H4 (cell line): ENCODE measurements around the gene FREM1. TPM values are rescaled to one million over a fixed set of nuclear protein-coding genes. Genes with fewer than 3 reads are reported as not detected.

Experiments
- DNase-seq: peaks from one replicate; pipeline ENCODE4 v3.0.0-alpha.2; 2015; ENCODE audit warnings: low spot score
- total RNA-seq: library from RNA; depleted of rRNA; stranded (reverse); fragments of >200 nt; shearing (Covaris generic); gene quantifications from 2 replicates; pipeline ENCODE4 v1.2.3, GENCODE V29; 2014

Gene FREM1
- total RNA-seq, 1 experiment from 2014 or later, result 0.19 TPM

DNA sequence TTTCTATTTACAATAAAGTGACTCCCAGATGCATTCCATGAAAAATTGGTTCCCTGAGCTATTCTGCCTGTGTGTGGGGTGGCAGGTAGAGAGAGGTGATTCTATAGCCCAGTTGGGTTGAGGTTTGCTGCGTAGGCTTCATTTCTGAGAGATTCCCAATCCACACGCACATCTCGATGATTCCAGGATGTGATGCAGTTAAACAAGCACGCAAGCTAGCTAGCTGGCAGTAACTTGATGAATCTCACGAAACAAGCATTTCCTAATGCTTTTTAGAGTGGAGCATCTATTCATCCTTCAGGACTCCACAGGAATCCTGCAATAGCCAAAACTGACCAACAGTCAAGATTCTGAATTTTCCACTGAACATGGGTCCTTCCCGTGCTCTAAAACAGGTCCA lies 143.9 kb downstream of the FREM1 start:
- no peak for DNase-seq

DNA sequence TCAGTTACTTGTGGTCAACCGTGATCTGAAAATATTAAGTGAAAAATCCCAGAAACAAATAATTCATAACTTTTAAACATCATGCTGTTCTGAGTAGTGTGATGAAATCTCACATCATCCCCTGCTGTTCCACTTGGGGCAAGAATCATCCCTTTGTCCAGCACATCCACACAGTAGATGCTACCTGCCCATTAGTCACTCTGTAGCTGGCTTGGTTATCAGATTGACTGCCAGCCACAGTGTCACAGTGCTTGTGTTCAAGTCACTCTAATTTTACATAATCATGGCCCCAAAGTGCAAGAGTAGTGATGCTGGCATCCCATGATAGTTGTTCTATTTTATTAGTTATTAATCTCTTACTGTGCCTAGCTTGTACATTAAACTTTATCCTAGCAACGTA lies 148.6 kb downstream of the FREM1 start:
- DNase-seq, result no peak

DNA sequence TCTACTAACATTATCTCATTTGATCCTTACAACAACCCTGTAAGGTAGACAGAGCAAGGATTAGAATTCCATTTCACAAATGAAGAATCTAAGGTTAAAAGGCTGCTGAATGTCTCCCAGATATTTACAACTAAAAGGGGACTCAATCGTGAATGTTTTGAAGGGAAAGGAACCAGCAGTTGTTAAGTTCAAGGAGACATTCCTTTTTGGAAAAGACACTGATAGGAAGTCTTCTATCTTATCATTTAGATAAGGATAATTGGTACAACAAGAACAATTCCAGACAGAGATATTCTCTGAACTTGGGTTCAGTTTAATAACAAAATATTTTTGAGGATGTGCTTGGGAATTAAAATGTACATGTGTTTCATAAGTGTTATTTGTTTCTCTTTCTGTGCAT lies 150.2 kb downstream of the FREM1 start:
- no peak for DNase-seq

DNA sequence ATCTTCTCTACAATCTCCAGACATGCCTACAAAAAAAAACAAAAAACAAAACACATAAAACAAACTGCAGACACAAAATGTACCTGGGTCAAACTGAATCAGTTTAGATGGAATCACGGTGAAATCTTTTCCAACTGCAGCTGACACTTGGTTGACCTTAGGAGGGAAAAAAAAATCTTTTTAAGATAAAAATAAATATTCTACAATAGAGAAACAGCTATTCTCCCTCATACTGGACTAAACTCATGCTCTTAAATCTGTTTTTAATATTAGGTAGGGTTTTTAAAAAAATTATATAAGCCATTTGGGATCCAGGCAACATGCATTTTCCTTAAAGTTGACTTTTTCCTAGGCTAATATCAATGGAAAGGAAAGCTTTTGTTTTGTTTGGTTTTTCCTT lies 153.9 kb downstream of the FREM1 start:
- DNase-seq, result no peak

DNA sequence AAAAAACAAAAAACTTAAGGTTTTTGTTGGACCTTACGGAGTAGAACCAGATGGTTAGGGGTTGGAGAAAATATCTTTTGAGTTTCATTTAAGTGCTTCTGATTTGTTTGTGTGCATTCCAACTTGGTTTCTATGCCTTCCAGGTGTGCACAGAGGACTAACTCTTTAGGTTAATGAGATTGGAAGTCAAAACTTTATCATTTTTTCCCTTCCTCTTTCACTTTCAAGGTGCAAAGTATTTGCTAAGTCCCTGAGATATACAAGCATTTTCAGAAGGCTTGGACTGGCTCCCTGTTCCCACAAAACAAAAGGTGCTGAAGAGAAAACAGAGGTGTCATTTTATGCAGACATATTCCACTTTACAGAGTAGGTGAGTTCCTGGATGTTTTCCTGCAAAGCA lies 157.4 kb downstream of the FREM1 start:
- DNase-seq, result no peak

DNA sequence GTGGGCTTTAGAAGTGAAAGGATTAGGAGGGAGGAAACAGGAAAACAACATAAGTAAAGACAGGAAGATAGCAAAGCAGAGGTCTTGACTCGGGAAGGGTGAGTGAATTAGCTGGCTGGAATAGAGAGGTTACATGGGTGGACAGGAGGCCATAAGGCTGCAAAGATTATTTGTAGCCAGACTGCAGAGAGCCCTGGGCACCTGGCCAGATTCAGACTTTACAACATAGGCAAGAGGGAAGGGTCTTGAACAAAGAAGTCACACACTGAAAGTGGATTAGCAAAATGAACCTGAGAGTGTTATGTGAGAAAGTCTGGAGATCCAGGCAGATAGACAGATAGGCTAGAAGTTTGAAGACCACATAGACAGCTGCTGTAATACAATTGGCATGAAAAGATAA lies 158.0 kb downstream of the FREM1 start:
- no peak for DNase-seq

DNA sequence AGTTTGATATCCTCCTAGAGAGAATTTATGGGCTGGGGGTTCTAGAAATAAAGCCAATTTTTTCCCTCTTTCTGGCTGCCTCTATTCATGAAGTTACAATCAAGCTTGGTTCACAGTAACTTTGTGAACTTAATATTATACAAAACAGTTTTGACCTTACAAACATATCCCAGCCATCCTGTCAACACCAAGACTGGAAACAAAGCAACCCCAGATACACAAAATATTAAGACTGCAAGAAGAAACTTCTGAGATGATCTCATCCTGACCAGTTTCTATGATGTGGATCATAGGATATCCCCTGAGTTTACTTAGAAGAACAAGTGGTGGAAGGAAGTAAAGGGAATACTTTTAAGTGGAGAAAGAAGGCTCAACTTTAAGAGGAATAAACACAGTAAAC lies 159.4 kb downstream of the FREM1 start:
- DNase-seq, result no peak

DNA sequence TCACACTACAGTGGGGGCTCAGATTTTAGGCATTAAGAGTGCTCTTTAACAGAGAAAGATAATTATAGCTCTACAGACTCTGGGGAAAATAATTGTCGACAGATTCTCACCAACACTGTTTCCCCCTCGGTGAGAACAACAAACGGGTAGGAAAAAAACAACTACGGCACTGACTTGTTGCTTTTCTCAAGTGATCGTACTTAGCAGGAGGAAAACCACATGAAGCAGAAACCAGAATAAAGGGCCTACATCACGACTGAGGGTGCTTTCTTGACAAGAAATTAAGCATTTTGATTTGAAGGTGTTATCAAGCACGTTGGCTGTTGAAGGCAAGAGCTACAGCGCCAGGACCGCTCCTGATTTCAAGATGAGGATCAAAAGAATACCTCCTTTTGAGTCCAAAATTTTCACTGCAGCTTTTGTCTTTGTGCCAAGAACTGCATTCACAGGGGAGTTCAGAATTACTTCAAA lies 160.5 kb downstream of the FREM1 start:
- DNase-seq, result no peak

DNA sequence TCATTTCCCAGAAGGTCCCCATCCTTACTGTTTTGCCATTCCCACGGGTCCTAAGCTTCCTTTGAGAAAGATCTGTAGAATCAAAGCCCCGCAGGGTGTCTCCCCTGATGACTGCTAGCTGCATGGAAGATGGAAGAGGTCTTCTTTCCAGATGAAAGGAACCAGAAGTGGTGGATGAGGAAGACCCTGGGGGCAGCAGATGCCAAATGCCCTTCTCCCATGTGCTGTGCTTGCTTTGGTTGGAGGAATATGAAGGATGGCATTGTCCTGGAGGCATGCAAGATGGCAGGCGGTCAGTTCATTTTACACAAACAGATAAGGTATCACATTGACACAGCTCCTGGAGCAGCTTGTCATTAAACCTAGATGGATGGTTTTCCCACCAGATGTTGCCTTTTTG lies 161.9 kb downstream of the FREM1 start:
- DNase-seq, result no peak

DNA sequence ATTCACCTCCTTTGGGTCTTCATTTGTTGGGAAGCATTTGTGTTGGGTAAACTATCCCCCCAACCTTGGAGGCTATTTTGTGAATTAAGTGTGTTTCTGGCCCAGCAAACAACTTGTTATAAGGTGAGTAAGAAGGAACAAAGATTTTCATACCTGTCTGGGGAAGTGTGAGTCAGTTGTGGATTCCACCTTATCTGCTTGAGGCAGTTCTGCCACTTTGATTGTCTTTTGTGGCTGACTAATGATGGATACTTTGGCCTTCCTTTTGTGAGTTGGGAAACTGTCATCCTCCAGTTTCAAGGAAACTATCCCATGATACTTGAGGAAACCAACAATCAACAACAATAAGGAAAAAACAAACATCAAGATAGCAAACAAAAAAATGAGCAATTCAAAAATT lies 163.1 kb downstream of the FREM1 start:
- DNase-seq, result no peak

DNA sequence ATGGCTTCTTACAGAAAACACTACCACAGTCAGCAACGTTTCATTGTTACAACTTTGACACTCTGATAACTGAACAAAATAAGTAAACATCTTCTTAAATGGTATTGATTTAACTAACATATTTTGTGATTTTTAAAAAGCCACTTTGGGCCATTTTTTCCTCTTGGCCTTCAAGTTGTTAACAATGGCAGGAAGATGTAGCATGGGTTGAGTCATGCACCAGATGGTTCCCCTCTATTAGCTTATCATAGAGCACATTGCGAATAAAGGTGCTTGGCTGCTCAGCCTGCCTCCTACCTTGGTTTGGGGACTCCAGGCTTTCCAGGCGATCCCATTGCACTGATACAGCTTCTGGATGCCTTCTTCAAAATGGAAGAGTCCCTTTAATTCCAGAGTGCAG lies 163.6 kb downstream of the FREM1 start:
- no peak for DNase-seq

DNA sequence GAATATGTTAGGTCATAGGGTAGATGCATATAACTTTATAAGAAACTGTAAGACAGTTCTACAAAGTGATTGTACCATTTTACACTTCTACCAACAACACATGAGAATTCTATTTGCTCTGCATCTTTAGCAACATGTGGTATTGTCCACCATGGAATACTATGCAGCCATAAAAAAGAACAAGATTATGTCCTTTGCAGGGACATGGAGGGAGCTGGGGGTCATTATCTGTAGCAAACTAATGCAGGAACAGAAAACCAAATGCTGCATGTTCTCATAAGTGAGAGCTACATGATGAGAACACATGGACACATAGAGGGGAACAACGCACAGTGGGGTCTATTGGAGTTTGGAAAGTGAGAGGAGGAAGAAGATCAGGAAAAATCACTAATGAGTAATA lies 165.5 kb downstream of the FREM1 start:
- no peak for DNase-seq

DNA sequence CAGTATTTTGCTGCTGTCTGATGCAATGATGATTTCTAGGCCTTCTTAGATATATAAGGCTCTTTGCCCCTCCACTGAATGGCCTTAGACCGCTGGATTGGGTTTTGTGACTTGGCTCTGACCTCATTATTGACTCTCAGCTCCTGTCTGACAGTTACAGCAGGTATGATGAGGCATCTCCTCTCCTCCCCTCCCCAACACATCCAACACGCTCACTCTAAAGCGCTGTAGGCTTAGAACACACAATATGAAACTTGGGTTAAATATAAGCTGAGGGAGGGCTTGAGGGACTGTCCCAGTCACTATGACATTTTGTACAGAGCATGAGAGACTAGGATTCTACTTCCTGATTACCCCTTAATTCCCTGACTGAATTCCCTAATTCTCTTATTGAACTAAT lies 168.9 kb downstream of the FREM1 start:
- no peak for DNase-seq

DNA sequence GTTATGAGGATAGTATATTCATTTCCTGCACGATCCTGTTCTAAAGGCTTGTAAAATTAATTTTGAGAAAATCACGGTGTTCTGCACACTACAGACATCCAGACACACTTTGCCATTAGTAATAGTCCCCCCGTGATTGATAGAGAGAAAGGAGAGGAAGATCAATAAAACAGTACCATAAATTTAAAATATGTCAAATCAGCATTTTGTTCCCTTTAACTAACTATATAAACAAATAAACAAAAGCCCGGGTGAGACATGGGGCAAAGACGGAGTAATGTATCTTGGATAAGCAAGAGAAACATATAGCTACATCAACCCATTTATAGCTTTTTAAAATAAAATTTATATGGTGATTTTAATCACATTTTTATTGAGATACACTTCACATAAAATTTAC lies 177.1 kb downstream of the FREM1 start:
- no peak for DNase-seq

DNA sequence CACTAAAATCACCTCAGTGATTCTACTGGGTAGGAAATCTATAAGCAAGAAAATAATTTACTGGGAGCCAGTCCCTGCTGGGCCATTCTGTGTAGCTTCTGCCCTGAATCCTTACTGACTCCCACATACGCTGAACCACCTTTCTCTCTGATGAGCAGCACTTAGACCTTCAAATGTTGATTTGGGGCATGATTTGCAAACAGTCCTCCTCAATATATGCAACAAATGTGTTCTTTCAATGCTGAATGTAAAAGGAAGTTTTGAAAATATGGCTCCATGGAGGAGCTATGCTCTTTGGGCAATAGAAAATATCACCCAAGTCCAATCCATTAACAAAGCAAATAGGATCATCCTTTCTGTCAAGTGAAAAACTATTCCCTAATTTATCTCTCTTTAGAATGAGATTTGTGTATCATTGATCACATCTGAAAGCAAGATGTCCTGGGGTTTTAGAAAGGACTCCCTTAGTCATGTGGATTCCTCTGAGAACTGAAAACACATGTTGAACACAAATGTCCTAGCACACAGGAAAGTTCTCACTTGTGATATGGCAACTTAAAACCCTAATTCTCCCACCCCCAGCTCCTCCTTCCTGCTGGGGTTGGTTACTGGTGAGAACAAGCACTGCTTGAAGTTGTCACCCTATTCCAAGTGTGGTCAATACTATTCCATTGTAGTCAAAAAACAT lies 178.8 kb downstream of the FREM1 start:
- no peak for DNase-seq

DNA sequence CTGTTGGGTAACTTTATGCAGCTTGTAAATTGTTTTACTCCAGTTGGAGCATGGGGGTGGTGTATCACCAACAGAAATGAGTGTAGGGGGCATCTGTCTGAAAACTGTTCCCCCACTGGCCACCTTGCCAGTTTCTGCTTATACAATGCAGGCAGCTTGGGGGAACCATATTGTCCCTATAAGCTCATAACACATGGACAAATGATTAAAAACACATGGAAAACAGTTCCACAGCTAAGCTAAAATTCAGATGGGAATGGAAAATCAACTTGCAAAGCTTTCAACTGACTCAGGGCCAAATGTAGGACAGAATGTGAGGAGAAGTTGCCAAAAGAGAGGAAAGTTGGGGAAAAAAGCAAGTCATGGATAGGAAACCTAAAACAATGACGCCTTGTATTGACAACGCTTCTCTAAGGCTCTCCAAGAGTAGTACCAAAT lies 179.7 kb downstream of the FREM1 start:
- DNase-seq, result no peak

DNA sequence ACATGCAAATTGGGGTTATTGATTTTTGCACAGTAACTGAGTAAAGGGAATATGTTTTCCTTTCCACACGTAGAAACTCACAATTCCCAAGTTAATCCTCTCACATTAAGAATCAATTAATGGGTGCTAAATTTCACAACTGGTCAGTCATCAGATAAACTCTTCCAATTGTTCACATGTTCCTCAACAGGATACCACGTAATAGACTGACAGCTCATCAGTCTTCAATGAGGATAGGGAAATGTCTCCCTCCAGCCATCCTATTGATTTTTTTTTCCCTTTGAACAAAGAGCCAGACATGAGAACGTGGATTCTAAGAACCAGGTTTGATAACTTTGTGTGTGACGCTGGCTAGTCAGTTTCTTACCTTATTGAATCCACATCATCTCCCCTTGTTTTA lies 186.9 kb downstream of the FREM1 start:
- DNase-seq, result no peak

DNA sequence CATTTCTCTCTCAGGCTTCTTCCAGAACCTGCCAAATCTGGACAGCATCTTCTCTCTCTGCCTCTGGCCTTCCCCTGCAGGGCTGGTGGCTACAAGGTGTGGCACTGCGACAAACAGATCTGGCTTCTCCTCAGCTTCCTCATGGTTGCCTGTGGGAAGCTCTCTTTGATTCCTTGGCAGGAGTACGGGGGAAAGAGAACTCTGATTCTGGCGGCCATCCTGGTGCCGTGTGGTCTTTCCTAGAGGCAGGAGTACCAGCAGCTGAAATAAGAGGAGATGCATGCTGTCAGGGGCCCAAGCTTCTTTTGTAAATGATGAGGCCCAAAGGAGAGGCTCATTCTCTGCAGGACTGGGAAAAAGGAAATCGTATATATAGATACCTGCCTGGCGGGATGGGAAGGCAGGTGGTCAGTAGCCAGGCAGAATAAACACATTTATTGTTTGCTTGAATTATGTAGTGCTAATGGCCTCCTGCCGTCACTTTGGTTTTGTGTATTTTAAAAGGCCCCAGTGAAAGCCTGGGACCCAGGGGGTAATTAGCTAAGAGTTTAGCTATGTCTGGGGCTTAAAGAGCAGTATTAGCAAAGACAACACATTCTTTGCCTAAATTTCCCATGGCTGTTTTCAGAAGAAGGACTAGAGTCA lies 187.7 kb downstream of the FREM1 start, which contains the start of gene CER1:
Gene CER1 (minus strand): TSS at position 343 of the 645 bp plus-strand sequence. CDS start 61 bp downstream, at position 282.
- DNase-seq, result no peak

DNA sequence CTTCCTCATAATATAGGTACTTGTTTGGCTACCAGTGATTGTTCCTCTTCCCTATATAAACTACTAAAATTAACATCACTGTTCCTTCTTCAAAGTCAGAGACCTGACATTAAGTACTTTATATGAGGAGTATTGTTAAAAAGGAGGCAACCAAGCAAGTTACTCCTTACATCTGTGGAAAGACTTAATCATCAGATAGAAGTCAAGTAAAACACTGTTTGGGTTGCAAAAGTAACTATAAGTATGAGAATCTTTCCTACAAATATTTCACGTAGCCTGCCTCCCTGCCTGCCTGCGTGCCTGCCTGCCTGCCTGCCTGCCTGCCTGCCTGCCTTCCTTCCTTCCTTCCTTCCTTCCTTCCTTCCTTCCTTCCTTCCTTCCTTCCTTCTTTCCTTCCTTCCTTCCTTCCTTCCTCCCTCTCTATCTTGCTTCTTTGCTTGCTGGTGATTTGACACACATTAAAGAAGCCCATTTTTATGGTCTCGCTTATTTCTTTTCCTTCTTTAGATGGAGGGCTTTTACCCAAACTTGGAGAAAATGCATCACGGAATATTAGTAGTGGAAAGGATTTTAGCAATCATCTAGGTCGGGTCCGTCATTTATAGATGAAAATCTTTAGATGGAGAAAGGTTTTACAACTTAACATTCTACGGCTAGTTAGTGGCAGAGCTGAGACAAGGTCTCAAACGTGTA lies 190.9 kb downstream of the FREM1 start:
- DNase-seq, result no peak

DNA sequence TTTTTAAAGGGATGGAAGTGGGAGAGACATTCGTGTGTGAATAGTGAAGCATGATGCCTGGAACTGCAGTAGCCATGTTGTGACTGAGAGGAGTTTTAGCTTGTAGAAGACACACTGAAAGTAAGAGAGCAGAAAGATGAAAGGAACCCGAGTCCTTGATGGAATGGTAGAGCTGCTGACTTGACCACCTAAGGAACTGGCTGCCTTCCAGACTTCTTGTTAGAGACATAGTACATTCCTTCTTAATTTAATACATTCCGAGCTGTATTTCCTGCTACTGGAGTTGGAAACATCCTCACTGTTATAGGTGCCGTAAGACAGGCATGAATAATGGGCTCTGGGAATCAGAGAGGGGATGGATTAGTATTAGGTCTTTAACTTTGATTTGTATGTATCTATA lies 195.1 kb downstream of the FREM1 start:
- DNase-seq, result no peak

DNA sequence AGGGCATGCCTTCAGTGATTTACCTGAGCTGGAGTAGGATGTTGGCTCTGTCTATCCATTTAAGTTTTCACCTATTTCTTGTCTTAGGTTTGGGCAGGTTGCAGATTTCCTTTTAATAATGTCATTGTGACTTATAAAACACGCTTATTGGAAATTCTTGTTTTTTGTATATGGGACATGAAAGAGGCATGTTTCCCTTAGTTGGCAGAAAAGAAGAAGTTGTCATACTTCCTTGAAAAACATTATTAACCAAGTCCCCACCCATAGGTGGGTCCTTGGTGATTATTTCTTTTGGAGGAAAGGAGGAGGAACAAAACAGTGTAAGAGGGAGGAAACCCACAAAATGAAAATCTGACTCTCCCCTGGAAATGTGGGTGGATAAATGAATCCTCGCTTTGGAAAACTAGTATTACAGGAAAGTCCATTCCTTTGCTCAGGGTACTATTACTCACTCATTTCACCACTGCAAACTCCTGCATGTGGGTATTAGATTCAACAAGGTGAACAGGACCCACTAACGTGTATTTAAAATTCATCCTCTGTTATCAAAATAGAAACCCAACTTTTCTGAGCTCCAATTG lies 197.0 kb downstream of the FREM1 start:
- no peak for DNase-seq

DNA sequence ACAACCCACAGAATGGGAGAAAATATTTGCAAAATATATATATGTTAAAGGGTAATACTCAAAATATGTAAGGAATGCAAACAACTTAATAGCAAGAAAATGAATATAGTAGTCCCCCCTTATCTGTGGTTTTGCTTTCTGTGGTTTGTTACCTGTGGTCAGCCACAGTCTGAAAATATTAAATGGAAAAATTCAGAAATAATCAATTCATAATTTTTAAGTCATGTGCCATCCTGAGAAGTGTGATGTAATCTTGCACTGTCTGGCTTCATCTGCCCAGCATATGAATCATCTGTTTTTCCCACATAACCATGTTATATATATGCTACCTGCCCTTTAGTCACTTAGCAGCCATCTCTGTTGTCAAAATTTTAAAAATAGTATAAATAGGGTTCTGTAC lies 199.4 kb downstream of the FREM1 start:
- DNase-seq, result no peak
